Measurements from ENCODE around the gene KCNK4. TPM values are rescaled to one million over a fixed set of nuclear protein-coding genes. Genes with fewer than 3 reads are reported as not detected.
A peak's percentile ranks its signal among the peaks of the same experiment; 100 is the strongest.

Gene KCNK4
- total RNA-seq, 1 donor from 2014 or later: 0.22 TPM

GRCh38 chr11:64251753-64252002, 39.4 kb upstream of the KCNK4 start:
- Mint-ChIP-seq H3K27me3 (ENCODE audit: low read depth) (no peaks in the 10 kb centered on the region), H3K4me3 (ENCODE audit: unreplicated experiment) (peak overlapping the region; percentile 91), H3K9me3 (ENCODE audit: low read depth) (no peaks in the 10 kb centered on the region), H3K27ac (ENCODE audit: unreplicated experiment) (peak overlapping the region; percentile 75), H3K36me3 (ENCODE audit: low read depth) (peaks cover 3% of the 10 kb centered on the region), H3K4me1 (ENCODE audit: low read depth) (peaks cover 30% of the 10 kb centered on the region)
- no peak for DNase-seq (ENCODE audit: low spot score)
- TF ChIP-seq CTCF (IDR thresholded peaks at IDR 0.05): no peak

- DNase-seq (ENCODE audit: low spot score): no peak
- Mint-ChIP-seq H3K4me3 (ENCODE audit: unreplicated experiment) (peak overlapping the region; percentile 91), H3K36me3 (ENCODE audit: low read depth) (peaks cover 4% of the 10 kb centered on the region), H3K27me3 (ENCODE audit: low read depth) (no peaks in the 10 kb centered on the region), H3K27ac (ENCODE audit: unreplicated experiment) (peak overlapping the region; percentile 75), H3K4me1 (ENCODE audit: low read depth) (peaks cover 30% of the 10 kb centered on the region), H3K9me3 (ENCODE audit: low read depth) (no peaks in the 10 kb centered on the region)
- peak; percentile 51 for TF ChIP-seq CTCF (IDR thresholded peaks at IDR 0.05)
These were observed 38.9 kb upstream of the KCNK4 start for GRCh38 chr11:64252003-64252872.

GRCh38 chr11:64253043-64253442, 38.1 kb upstream of the KCNK4 start:
- Mint-ChIP-seq H3K27ac (ENCODE audit: unreplicated experiment) (peak overlapping the region; percentile 78), H3K9me3 (ENCODE audit: low read depth) (no peaks in the 10 kb centered on the region), H3K27me3 (ENCODE audit: low read depth) (no peaks in the 10 kb centered on the region), H3K36me3 (ENCODE audit: low read depth) (peaks cover 9% of the 10 kb centered on the region), H3K4me3 (ENCODE audit: unreplicated experiment) (peak overlapping the region; percentile 91), H3K4me1 (ENCODE audit: low read depth) (peaks cover 25% of the 10 kb centered on the region)
- no peak for TF ChIP-seq CTCF (IDR thresholded peaks at IDR 0.05)
- no peak for DNase-seq (ENCODE audit: low spot score)

GRCh38 chr11:64253481-64253880, 37.6 kb upstream of the KCNK4 start:
- no peak for TF ChIP-seq CTCF (IDR thresholded peaks at IDR 0.05)
- Mint-ChIP-seq H3K27ac (ENCODE audit: unreplicated experiment) (peak overlapping the region; percentile 78), H3K9me3 (ENCODE audit: low read depth) (no peaks in the 10 kb centered on the region), H3K4me1 (ENCODE audit: low read depth) (peaks cover 23% of the 10 kb centered on the region), H3K27me3 (ENCODE audit: low read depth) (no peaks in the 10 kb centered on the region), H3K4me3 (ENCODE audit: unreplicated experiment) (peak overlapping the region; percentile 91), H3K36me3 (ENCODE audit: low read depth) (peaks cover 12% of the 10 kb centered on the region)
- DNase-seq (ENCODE audit: low spot score): no peak

- H3K27ac Mint-ChIP-seq (ENCODE audit: unreplicated experiment): no peak overlapping the region
- no peak for TF ChIP-seq CTCF (IDR thresholded peaks at IDR 0.05)
- peaks cover 13% of the 10 kb centered on the region for H3K36me3 Mint-ChIP-seq (ENCODE audit: low read depth)
- no peak for DNase-seq (ENCODE audit: low spot score)
- H3K27me3 Mint-ChIP-seq (ENCODE audit: low read depth): no peaks in the 10 kb centered on the region
- H3K9me3 Mint-ChIP-seq (ENCODE audit: low read depth): no peaks in the 10 kb centered on the region
- peaks cover 23% of the 10 kb centered on the region for H3K4me1 Mint-ChIP-seq (ENCODE audit: low read depth)
- no peak overlapping the region for H3K4me3 Mint-ChIP-seq (ENCODE audit: unreplicated experiment)
These were observed 36.8 kb upstream of the KCNK4 start for GRCh38 chr11:64254326-64254725.

Measured in chondrocyte (in vitro differentiated cells).